GM21717 (cell line): ENCODE data around the gene NR3C2.

Experiments used
- ATAC-seq: cut with Tn5 transposase; IDR thresholded peaks from one replicate; pipeline ENCODE4 v1.9.1; 2021; ENCODE audit warnings: mild to moderate bottlenecking, moderate library complexity; ENCODE audit not compliant: unreplicated experiment

Gene NR3C2

GRCh38 chr4:148441986-148442831 is at the start of gene NR3C2:
Gene NR3C2 (minus strand): TSS chr4:148442414.
- ATAC-seq: peak; percentile 99

- ATAC-seq: no peak
These were observed 45.0 kb upstream of the NR3C2 start for GRCh38 chr4:148487181-148487580.

GRCh38 chr4:148481636-148482035 is 39.4 kb upstream of the NR3C2 start:
- ATAC-seq: no peak

- no peak for ATAC-seq
These were observed 35.1 kb upstream of the NR3C2 start for GRCh38 chr4:148477276-148477675.

GRCh38 chr4:148469938-148470337 is 27.7 kb upstream of the NR3C2 start:
- ATAC-seq: no peak

GRCh38 chr4:148454835-148455234 is 12.6 kb upstream of the NR3C2 start:
- ATAC-seq: no peak

- ATAC-seq: no peak
These were observed 11.6 kb upstream of the NR3C2 start for GRCh38 chr4:148453833-148454232.

GRCh38 chr4:148452970-148453369 is 10.8 kb upstream of the NR3C2 start:
- no peak for ATAC-seq

- ATAC-seq: no peak
These were observed 7.7 kb upstream of the NR3C2 start for GRCh38 chr4:148449921-148450320.

- no peak for ATAC-seq
These were observed 5.9 kb upstream of the NR3C2 start for GRCh38 chr4:148448141-148448540.

GRCh38 chr4:148447681-148448080 is 5.5 kb upstream of the NR3C2 start:
- ATAC-seq: no peak

GRCh38 chr4:148445860-148446330 is 3.7 kb upstream of the NR3C2 start:
- ATAC-seq: no peak

- no peak for ATAC-seq
These were observed 3.1 kb upstream of the NR3C2 start for GRCh38 chr4:148445071-148445859.

- no peak for ATAC-seq
These were observed 2.3 kb upstream of the NR3C2 start for GRCh38 chr4:148444296-148445070.

- ATAC-seq: no peak
These were observed 1.5 kb upstream of the NR3C2 start for GRCh38 chr4:148443512-148444295.

- peak; percentile 5 for ATAC-seq
These were observed 758 bp upstream of the NR3C2 start for GRCh38 chr4:148442832-148443511.

GRCh38 chr4:148441624-148441985 is 609 bp downstream of the NR3C2 start:
- no peak for ATAC-seq

GRCh38 chr4:148438047-148438446 is 4.2 kb downstream of the NR3C2 start:
- ATAC-seq: no peak

- ATAC-seq: no peak
These were observed 4.8 kb downstream of the NR3C2 start for GRCh38 chr4:148437439-148437838.

GRCh38 chr4:148436512-148436911 is 5.7 kb downstream of the NR3C2 start:
- ATAC-seq: no peak
